Loucy (cell line): Measurements from ENCODE around the gene CNOT3.

Experiments used
- H2AFZ ChIP-seq: fragments of 200-600 bp; sonication (generic); 2 replicates; pipeline ENCODE4 v1.6.0; 2016; ENCODE audit warnings: antibody characterized with exemption, mild to moderate bottlenecking, low read length, moderate library complexity
- H3F3A ChIP-seq: fragments of 200-600 bp; 2 replicates; pipeline ENCODE4 v1.6.0; 2016; ENCODE audit warnings: antibody characterized with exemption, low read depth, mild to moderate bottlenecking
- H3K27me3 ChIP-seq: fragments of 200-600 bp; sonication (generic); 2 replicates; pipeline ENCODE4 v1.6.1; 2014; ENCODE audit warnings: low read length, mild to moderate bottlenecking; ENCODE audit not compliant: insufficient read depth, poor library complexity, severe bottlenecking
- H3K36me3 ChIP-seq: fragments of 200-600 bp; sonication (generic); 2 replicates; pipeline ENCODE4 v1.6.1; 2016; ENCODE audit warnings: low read length; ENCODE audit not compliant: insufficient read depth
- H3K4me1 ChIP-seq: fragments of 200-600 bp; sonication (generic); 2 replicates; pipeline ENCODE4 v1.5.1; 2014; ENCODE audit warnings: low read length, mild to moderate bottlenecking; ENCODE audit not compliant: insufficient read depth, poor library complexity, severe bottlenecking
- H3K4me2 ChIP-seq: fragments of 200-600 bp; sonication (generic); 2 replicates; pipeline ENCODE4 v1.6.0; 2014; ENCODE audit warnings: antibody characterized with exemption, low read length, low read depth, mild to moderate bottlenecking; ENCODE audit not compliant: poor library complexity, severe bottlenecking
- H3K4me3 ChIP-seq: fragments of 200-600 bp; sonication (generic); 2 replicates; pipeline ENCODE4 v1.5.1; 2014; ENCODE audit warnings: low read length, mild to moderate bottlenecking, mixed read lengths; ENCODE audit not compliant: poor library complexity, severe bottlenecking
- H3K79me2 ChIP-seq: fragments of 200-600 bp; sonication (generic); 2 replicates; pipeline ENCODE4 v1.6.1; 2014; ENCODE audit warnings: low read length; ENCODE audit not compliant: insufficient read depth
- H3K9ac ChIP-seq: fragments of 200-600 bp; sonication (generic); 2 replicates; pipeline ENCODE4 v1.6.0; 2014; ENCODE audit warnings: mild to moderate bottlenecking, low read depth, low read length, moderate library complexity; ENCODE audit not compliant: poor library complexity, severe bottlenecking
- H3K9me2 ChIP-seq: fragments of 200-600 bp; sonication (generic); replicated peaks from 2 replicates; pipeline ENCODE4 v1.6.1; 2016; ENCODE audit warnings: low read depth, low read length, mixed read lengths
- H3K9me3 ChIP-seq: fragments of 200-600 bp; sonication (generic); 2 replicates; pipeline ENCODE4 v1.6.1; 2014; ENCODE audit warnings: mild to moderate bottlenecking, antibody characterized with exemption, low read length, low read depth; ENCODE audit not compliant: insufficient read depth
- H4K20me1 ChIP-seq: fragments of 200-600 bp; sonication (generic); 2 replicates; pipeline ENCODE4 v1.6.0; 2014; ENCODE audit warnings: antibody characterized with exemption, low read length, mild to moderate bottlenecking; ENCODE audit not compliant: insufficient read depth, poor library complexity, severe bottlenecking
- EZH2phosphoT487 ChIP-seq: fragments of 200-600 bp; IDR thresholded peaks from 2 replicates; pipeline ENCODE4 v1.6.1; 2018; ENCODE audit warnings: antibody characterized with exemption, mild to moderate bottlenecking, moderate library complexity, borderline replicate concordance
- TF ChIP-seq, protein P1 (sequence below): fragments of 200-600 bp; sonication (generic); conservative IDR thresholded peaks from 2 replicates; pipeline ENCODE4 v1.5.1; 2014; ENCODE audit warnings: mild to moderate bottlenecking, antibody characterized with exemption, low read length

The CNOT3 gene

DNA sequence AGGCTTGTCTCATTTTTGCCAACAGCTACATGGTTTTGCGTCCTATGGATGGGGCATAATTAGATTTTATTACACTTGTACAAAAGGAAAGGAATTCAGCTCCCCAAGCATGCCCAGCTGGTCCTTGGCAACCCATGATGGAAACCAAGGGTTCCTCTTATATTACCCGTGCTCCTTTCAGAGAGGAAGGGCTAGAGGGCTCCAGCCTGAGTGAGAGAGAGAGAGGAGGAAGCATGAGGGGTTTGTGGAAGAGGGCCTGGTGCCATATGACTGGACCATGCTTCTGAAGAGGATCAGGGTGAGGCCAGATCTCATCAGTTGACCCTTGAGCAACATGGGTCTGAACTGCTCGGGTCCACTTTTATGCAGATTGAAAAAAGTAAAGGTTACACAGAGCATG is 59.6 kb downstream of the CNOT3 start:
- H3K36me3 ChIP-seq, result peaks cover 18% of the 10 kb centered on the region; the same call in 1 of the 2 replicates
- TF ChIP-seq, protein P1, sequence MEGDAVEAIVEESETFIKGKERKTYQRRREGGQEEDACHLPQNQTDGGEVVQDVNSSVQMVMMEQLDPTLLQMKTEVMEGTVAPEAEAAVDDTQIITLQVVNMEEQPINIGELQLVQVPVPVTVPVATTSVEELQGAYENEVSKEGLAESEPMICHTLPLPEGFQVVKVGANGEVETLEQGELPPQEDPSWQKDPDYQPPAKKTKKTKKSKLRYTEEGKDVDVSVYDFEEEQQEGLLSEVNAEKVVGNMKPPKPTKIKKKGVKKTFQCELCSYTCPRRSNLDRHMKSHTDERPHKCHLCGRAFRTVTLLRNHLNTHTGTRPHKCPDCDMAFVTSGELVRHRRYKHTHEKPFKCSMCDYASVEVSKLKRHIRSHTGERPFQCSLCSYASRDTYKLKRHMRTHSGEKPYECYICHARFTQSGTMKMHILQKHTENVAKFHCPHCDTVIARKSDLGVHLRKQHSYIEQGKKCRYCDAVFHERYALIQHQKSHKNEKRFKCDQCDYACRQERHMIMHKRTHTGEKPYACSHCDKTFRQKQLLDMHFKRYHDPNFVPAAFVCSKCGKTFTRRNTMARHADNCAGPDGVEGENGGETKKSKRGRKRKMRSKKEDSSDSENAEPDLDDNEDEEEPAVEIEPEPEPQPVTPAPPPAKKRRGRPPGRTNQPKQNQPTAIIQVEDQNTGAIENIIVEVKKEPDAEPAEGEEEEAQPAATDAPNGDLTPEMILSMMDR, result no peak
- TF ChIP-seq EZH2phosphoT487, result no peak
- no peaks in the 10 kb centered on the region for H3K27me3 ChIP-seq
- no peaks in the 10 kb centered on the region; the same call in 1 of the 2 replicates for H3F3A ChIP-seq
- peaks cover 17% of the 10 kb centered on the region for H4K20me1 ChIP-seq
- H3K9me3 ChIP-seq, result no peaks in the 10 kb centered on the region
- no peak overlapping the region for H3K4me2 ChIP-seq
- no peak overlapping the region for H3K4me3 ChIP-seq
- H3K4me1 ChIP-seq, result peaks cover 15% of the 10 kb centered on the region
- H3K79me2 ChIP-seq, result peaks cover 30% of the 10 kb centered on the region
- H2AFZ ChIP-seq, result no peak overlapping the region
- H3K9ac ChIP-seq, result no peak overlapping the region
- no peaks in the 10 kb centered on the region for H3K9me2 ChIP-seq

DNA sequence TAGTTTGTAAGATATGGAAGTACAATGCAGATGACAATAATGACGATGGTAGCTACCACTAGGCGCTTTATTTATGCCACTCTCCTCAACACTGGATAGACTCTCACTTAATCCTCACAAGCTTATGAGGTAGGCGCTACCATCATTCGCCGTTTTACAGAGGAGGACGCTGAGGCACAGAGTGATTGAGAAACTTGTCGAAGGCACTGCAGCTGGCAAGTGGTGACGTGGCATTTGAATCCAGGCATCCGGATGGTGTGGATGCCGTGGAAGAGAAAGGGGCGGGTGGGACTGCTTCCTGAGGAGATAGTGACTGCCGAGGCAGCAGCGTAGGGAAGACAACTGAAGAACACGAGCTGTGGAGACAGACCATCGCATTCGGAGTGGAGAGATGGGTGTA is 61.8 kb downstream of the CNOT3 start:
- Histone ChIP-seq H3K9me3 (no peaks in the 10 kb centered on the region), H3K4me2 (peak overlapping the region; percentile 80), H3K27me3 (no peaks in the 10 kb centered on the region), H3K9ac (peak overlapping the region; percentile 75), H3K4me1 (peaks cover 27% of the 10 kb centered on the region), H3K9me2 (no peaks in the 10 kb centered on the region), H3F3A (no peaks in the 10 kb centered on the region; the same call in 1 of the 2 replicates), H2AFZ (no peak overlapping the region), H3K4me3 (no peak overlapping the region), H3K79me2 (peaks cover 39% of the 10 kb centered on the region), H4K20me1 (peaks cover 35% of the 10 kb centered on the region), H3K36me3 (peaks cover 31% of the 10 kb centered on the region)
- no peak for TF ChIP-seq EZH2phosphoT487
- TF ChIP-seq, protein P1, result no peak

DNA sequence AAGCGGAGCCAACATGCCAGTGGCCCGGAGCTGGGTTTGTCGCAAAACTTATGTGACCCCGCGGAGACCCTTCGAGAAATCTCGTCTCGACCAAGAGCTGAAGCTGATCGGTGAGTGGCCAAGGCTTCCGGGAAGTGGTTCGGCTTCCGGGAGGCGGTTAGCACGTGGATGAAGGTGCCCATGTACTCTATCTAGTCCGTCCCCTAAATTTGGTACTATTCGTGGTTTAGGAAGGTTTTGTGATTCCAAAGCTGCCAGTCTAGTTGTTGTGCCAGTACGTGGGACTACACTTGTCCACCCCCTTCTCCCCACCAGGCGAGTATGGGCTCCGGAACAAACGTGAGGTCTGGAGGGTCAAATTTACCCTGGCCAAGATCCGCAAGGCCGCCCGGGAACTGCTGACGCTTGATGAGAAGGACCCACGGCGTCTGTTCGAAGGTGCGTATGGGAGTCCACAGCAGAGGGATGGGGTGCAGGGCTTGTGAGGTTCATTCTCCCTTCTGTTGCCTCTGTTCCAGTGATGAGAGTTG is 63.7 kb downstream of the CNOT3 start:
- no peak overlapping the region for H2AFZ ChIP-seq

More for the DNA sequence above, 63.7 kb downstream of the CNOT3 start:
- TF ChIP-seq, protein P1, result no peak
- no peak for TF ChIP-seq EZH2phosphoT487
- no peaks in the 10 kb centered on the region for H3K27me3 ChIP-seq
- peaks cover 50% of the 10 kb centered on the region for H3K36me3 ChIP-seq
- peak overlapping the region; percentile 100 for H3K4me3 ChIP-seq
- H3K79me2 ChIP-seq, result peaks cover 58% of the 10 kb centered on the region
- H3K9ac ChIP-seq, result peak overlapping the region; percentile 75
- peaks cover 53% of the 10 kb centered on the region for H4K20me1 ChIP-seq
- H3K9me2 ChIP-seq, result no peaks in the 10 kb centered on the region
- H3K9me3 ChIP-seq, result no peaks in the 10 kb centered on the region
- no peaks in the 10 kb centered on the region; the same call in 1 of the 2 replicates for H3F3A ChIP-seq
- peak overlapping the region; percentile 100 for H3K4me2 ChIP-seq
- H3K4me1 ChIP-seq, result peaks cover 41% of the 10 kb centered on the region
